Endothelial cell (in vitro differentiated cells): ENCODE data around the gene STH. TPM values are rescaled to one million over a fixed set of nuclear protein-coding genes. Genes with fewer than 3 reads are reported as not detected.

Experiments used
- DNase-seq: peaks from one replicate; pipeline ENCODE4 v3.0.0; 2021; ENCODE audit warnings: low spot score
- H3K27ac Mint-ChIP-seq: one replicate; pipeline ENCODE4 v1.8.0; 2021; ENCODE audit warnings: mixed read lengths, inconsistent platforms; ENCODE audit not compliant: unreplicated experiment
- H3K27me3 Mint-ChIP-seq: one replicate; pipeline ENCODE4 v1.8.0; 2021; ENCODE audit warnings: mild to moderate bottlenecking, moderate library complexity, mixed read lengths, inconsistent platforms; ENCODE audit not compliant: unreplicated experiment
- H3K36me3 Mint-ChIP-seq: one replicate; pipeline ENCODE4 v1.8.0; 2021; ENCODE audit warnings: mild to moderate bottlenecking, low read depth, mixed read lengths, inconsistent platforms; ENCODE audit not compliant: unreplicated experiment
- H3K4me1 Mint-ChIP-seq: one replicate; pipeline ENCODE4 v1.8.0; 2021; ENCODE audit warnings: mild to moderate bottlenecking, mixed read lengths, inconsistent platforms; ENCODE audit not compliant: unreplicated experiment
- H3K4me3 Mint-ChIP-seq: one replicate; pipeline ENCODE4 v1.8.0; 2021; ENCODE audit warnings: mild to moderate bottlenecking, mixed read lengths, inconsistent platforms; ENCODE audit not compliant: unreplicated experiment
- H3K9me3 Mint-ChIP-seq: one replicate; pipeline ENCODE4 v1.8.0; 2021; ENCODE audit warnings: mixed read lengths, inconsistent platforms; ENCODE audit not compliant: unreplicated experiment
- total RNA-seq: library from RNA; stranded (reverse); fragmentation: NEBNext Ultra II Directional; extraction: Animal tissue kit (Norgen Biotek cat#: 25700); gene quantifications from one replicate; pipeline ENCODE4 v1.2.1, GENCODE V29; 2021; ENCODE audit not compliant: unreplicated experiment
- TF ChIP-seq, protein P1 (sequence below): fragments of 200-600 bp; sonication (generic); IDR thresholded peaks from one replicate; pipeline ENCODE4 v1.5.0; 2021; ENCODE audit warnings: antibody characterized with exemption; ENCODE audit not compliant: unreplicated experiment

Gene STH
- total RNA-seq, 1 donor from 2014 or later: not detected

DNA sequence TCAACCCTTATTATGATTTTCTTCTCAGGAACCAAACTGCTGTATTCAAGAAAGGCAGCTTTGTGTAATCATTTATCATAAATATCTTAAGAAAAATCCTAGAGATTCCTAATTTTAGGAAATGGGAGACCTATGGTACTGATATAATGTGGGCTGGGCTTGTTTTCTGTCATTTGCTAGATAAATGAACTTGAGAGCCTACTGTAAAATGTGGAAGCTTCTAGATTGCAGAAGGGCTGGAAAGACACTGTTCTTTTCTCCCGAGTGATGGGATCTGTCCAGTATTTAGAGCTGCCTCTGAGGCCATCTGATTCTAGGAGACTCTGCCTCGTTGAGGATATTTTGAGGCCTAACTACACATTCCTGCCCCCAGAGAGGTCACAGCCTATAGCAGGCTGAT is 19.9 kb upstream of the STH start:
- Mint-ChIP-seq H3K9me3 (no peaks in the 10 kb centered on the region), H3K27me3 (peaks cover 2% of the 10 kb centered on the region), H3K4me1 (peaks cover 2% of the 10 kb centered on the region), H3K4me3 (no peak overlapping the region), H3K27ac (no peak overlapping the region), H3K36me3 (no peaks in the 10 kb centered on the region)
- TF ChIP-seq, protein P1, sequence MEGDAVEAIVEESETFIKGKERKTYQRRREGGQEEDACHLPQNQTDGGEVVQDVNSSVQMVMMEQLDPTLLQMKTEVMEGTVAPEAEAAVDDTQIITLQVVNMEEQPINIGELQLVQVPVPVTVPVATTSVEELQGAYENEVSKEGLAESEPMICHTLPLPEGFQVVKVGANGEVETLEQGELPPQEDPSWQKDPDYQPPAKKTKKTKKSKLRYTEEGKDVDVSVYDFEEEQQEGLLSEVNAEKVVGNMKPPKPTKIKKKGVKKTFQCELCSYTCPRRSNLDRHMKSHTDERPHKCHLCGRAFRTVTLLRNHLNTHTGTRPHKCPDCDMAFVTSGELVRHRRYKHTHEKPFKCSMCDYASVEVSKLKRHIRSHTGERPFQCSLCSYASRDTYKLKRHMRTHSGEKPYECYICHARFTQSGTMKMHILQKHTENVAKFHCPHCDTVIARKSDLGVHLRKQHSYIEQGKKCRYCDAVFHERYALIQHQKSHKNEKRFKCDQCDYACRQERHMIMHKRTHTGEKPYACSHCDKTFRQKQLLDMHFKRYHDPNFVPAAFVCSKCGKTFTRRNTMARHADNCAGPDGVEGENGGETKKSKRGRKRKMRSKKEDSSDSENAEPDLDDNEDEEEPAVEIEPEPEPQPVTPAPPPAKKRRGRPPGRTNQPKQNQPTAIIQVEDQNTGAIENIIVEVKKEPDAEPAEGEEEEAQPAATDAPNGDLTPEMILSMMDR: no peak
- no peak for DNase-seq

DNA sequence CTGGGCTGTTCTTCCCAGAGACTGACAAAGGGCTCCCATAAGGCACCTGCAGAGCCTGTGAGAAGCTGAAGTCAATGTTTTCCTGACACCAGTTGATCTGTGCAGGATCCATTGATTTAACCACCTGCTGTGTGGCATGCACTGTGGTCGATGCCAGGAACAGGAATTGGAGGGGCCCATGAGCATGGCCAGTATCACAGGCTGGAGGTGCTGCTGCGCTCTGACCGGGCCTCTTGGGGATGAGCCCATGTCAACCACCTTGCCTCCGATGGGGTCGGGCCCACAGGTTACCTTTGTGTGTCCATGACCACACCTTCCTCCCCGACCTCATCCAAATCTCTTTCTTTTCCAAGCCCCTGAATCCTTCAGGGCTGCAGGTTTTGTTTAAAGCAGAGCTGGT is 18.2 kb upstream of the STH start:
- Mint-ChIP-seq H3K4me1 (peaks cover 8% of the 10 kb centered on the region), H3K27ac (no peak overlapping the region), H3K9me3 (no peaks in the 10 kb centered on the region), H3K4me3 (no peak overlapping the region), H3K36me3 (no peaks in the 10 kb centered on the region), H3K27me3 (no peaks in the 10 kb centered on the region)
- TF ChIP-seq, protein P1: no peak
- DNase-seq: no peak

DNA sequence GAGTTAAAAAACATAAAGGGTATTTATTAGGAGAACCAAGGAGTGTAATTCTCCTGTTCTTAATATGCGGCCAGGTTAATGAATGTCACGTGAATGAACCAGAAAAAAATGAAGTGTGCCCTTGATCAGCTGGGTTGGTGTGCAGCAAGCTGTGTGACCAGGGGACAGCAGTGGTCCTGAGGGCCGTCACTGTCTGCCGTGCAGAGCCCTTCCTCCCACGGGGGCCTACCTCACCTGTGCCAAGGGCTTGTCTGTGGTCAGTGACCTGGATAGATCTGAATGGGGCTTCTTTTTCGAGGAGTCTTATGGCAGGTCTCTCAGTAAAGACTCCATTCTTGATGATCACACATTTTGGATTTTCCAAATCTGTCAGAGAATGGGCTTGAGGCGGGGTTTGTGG is 17.7 kb upstream of the STH start:
- Mint-ChIP-seq H3K27me3 (no peaks in the 10 kb centered on the region), H3K4me1 (peaks cover 8% of the 10 kb centered on the region), H3K27ac (no peak overlapping the region), H3K4me3 (no peak overlapping the region), H3K36me3 (no peaks in the 10 kb centered on the region), H3K9me3 (no peaks in the 10 kb centered on the region)
- DNase-seq: no peak
- TF ChIP-seq, protein P1: no peak

DNA sequence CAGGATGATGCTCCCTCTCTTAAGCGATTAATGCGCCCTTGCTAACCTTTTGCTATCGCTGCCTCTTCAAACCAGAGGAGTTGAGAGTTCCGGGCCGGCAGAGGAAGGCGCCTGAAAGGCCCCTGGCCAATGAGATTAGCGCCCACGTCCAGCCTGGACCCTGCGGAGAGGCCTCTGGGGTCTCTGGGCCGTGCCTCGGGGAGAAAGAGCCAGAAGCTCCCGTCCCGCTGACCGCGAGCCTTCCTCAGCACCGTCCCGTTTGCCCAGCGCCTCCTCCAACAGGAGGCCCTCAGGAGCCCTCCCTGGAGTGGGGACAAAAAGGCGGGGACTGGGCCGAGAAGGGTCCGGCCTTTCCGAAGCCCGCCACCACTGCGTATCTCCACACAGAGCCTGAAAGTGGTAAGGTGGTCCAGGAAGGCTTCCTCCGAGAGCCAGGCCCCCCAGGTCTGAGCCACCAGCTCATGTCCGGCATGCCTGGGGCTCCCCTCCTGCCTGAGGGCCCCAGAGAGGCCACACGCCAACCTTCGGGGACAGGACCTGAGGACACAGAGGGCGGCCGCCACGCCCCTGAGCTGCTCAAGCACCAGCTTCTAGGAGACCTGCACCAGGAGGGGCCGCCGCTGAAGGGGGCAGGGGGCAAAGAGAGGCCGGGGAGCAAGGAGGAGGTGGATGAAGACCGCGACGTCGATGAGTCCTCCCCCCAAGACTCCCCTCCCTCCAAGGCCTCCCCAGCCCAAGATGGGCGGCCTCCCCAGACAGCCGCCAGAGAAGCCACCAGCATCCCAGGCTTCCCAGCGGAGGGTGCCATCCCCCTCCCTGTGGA is 16.0 kb upstream of the STH start:
- H3K36me3 Mint-ChIP-seq: no peaks in the 10 kb centered on the region
- H3K4me1 Mint-ChIP-seq: peaks cover 8% of the 10 kb centered on the region
- no peak overlapping the region for H3K4me3 Mint-ChIP-seq
- H3K27ac Mint-ChIP-seq: no peak overlapping the region
- DNase-seq: no peak
- no peaks in the 10 kb centered on the region for H3K9me3 Mint-ChIP-seq
- TF ChIP-seq, protein P1: no peak
- H3K27me3 Mint-ChIP-seq: no peaks in the 10 kb centered on the region

DNA sequence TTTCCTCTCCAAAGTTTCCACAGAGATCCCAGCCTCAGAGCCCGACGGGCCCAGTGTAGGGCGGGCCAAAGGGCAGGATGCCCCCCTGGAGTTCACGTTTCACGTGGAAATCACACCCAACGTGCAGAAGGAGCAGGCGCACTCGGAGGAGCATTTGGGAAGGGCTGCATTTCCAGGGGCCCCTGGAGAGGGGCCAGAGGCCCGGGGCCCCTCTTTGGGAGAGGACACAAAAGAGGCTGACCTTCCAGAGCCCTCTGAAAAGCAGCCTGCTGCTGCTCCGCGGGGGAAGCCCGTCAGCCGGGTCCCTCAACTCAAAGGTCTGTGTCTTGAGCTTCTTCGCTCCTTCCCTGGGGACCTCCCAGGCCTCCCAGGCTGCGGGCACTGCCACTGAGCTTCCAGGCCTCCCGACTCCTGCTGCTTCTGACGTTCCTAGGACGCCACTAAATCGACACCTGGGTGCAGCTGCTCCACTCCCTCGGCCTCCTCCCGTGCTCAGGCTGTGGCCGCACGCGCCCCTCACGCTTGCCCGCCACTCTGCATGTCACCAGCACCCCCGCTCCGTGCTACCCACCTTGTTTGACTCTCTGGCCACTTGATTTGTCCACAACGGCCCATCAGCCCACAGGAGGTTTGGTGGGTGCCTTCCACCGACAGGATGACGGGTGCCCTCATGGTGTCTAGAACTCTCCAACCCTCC is 15.3 kb upstream of the STH start:
- Mint-ChIP-seq H3K27me3 (no peaks in the 10 kb centered on the region), H3K4me3 (no peak overlapping the region), H3K36me3 (no peaks in the 10 kb centered on the region), H3K9me3 (no peaks in the 10 kb centered on the region), H3K27ac (no peak overlapping the region), H3K4me1 (peaks cover 8% of the 10 kb centered on the region)
- DNase-seq: no peak
- TF ChIP-seq, protein P1: no peak
